ENCODE data around the gene TUBGCP6.

TUBGCP6 gene

GRCh38 chr22:50229370-50229769 is 15.5 kb downstream of the TUBGCP6 start:
- no peak for DNase-seq (ENCODE audit: insufficient read length, low spot score)
- TF ChIP-seq POLR2A (IDR thresholded peaks at IDR 0.05; ENCODE audit: low read depth, low read length) (no peak), SPI1 (IDR thresholded peaks at IDR 0.05; ENCODE audit: low read depth, low read length) (no peak), PAX5 (IDR thresholded peaks at IDR 0.05; ENCODE audit: insufficient read depth, low read length, severe bottlenecking) (no peak), POU2F2 (IDR thresholded peaks at IDR 0.05; ENCODE audit: low read depth, low read length) (no peak), TAF1 (IDR thresholded peaks at IDR 0.05; ENCODE audit: low read depth, low read length) (no peak), POLR2AphosphoS5 (IDR thresholded peaks at IDR 0.05; ENCODE audit: low read depth, low read length) (no peak)
- FAIRE-seq, result no peak

- no peak for TF ChIP-seq PAX5 (IDR thresholded peaks at IDR 0.05; ENCODE audit: insufficient read depth, low read length, severe bottlenecking)
- TF ChIP-seq POLR2A (IDR thresholded peaks at IDR 0.05; ENCODE audit: low read depth, low read length), result no peak
- no peak for TF ChIP-seq TAF1 (IDR thresholded peaks at IDR 0.05; ENCODE audit: low read depth, low read length)
- TF ChIP-seq POLR2AphosphoS5 (IDR thresholded peaks at IDR 0.05; ENCODE audit: low read depth, low read length), result no peak
- no peak for TF ChIP-seq POU2F2 (IDR thresholded peaks at IDR 0.05; ENCODE audit: low read depth, low read length)
- TF ChIP-seq SPI1 (IDR thresholded peaks at IDR 0.05; ENCODE audit: low read depth, low read length), result no peak
- FAIRE-seq (no peak), DNase-seq (ENCODE audit: insufficient read length, low spot score) (no peak)
Measured at GRCh38 chr22:50228366-50228765, 16.5 kb downstream of the TUBGCP6 start.

GRCh38 chr22:50227579-50228215 is 17.1 kb downstream of the TUBGCP6 start:
- no peak for FAIRE-seq
- no peak for TF ChIP-seq TAF1 (IDR thresholded peaks at IDR 0.05; ENCODE audit: low read depth, low read length)
- no peak for TF ChIP-seq PAX5 (IDR thresholded peaks at IDR 0.05; ENCODE audit: insufficient read depth, low read length, severe bottlenecking)
- TF ChIP-seq POU2F2 (IDR thresholded peaks at IDR 0.05; ENCODE audit: low read depth, low read length), result no peak
- TF ChIP-seq POLR2A (IDR thresholded peaks at IDR 0.05; ENCODE audit: low read depth, low read length), result no peak
- TF ChIP-seq POLR2AphosphoS5 (IDR thresholded peaks at IDR 0.05; ENCODE audit: low read depth, low read length), result no peak
- TF ChIP-seq SPI1 (IDR thresholded peaks at IDR 0.05; ENCODE audit: low read depth, low read length), result no peak
- no peak for DNase-seq (ENCODE audit: insufficient read length, low spot score)

GRCh38 chr22:50226875-50227165 is 18.0 kb downstream of the TUBGCP6 start:
- DNase-seq (ENCODE audit: insufficient read length, low spot score), result no peak
- no peak for FAIRE-seq
- TF ChIP-seq POLR2A (IDR thresholded peaks at IDR 0.05; ENCODE audit: low read depth, low read length) (no peak), POU2F2 (IDR thresholded peaks at IDR 0.05; ENCODE audit: low read depth, low read length) (no peak), PAX5 (IDR thresholded peaks at IDR 0.05; ENCODE audit: insufficient read depth, low read length, severe bottlenecking) (no peak), SPI1 (IDR thresholded peaks at IDR 0.05; ENCODE audit: low read depth, low read length) (no peak), POLR2AphosphoS5 (IDR thresholded peaks at IDR 0.05; ENCODE audit: low read depth, low read length) (no peak), TAF1 (IDR thresholded peaks at IDR 0.05; ENCODE audit: low read depth, low read length) (no peak)

- TF ChIP-seq POLR2A (IDR thresholded peaks at IDR 0.05; ENCODE audit: low read depth, low read length) (no peak), POLR2AphosphoS5 (IDR thresholded peaks at IDR 0.05; ENCODE audit: low read depth, low read length) (no peak), PAX5 (IDR thresholded peaks at IDR 0.05; ENCODE audit: insufficient read depth, low read length, severe bottlenecking) (no peak), TAF1 (IDR thresholded peaks at IDR 0.05; ENCODE audit: low read depth, low read length) (no peak), POU2F2 (IDR thresholded peaks at IDR 0.05; ENCODE audit: low read depth, low read length) (no peak)
- DNase-seq (ENCODE audit: insufficient read length, low spot score), result no peak
- FAIRE-seq, result no peak
Measured at GRCh38 chr22:50226063-50226874, 18.6 kb downstream of the TUBGCP6 start.

- TF ChIP-seq POLR2AphosphoS5 (IDR thresholded peaks at IDR 0.05; ENCODE audit: low read depth, low read length) (no peak), POLR2A (IDR thresholded peaks at IDR 0.05; ENCODE audit: low read depth, low read length) (no peak)
- DNase-seq (ENCODE audit: insufficient read length, low spot score) (no peak), FAIRE-seq (no peak)
Measured at GRCh38 chr22:50225200-50225969, 19.4 kb downstream of the TUBGCP6 start.

GRCh38 chr22:50224071-50224470 is 20.8 kb downstream of the TUBGCP6 start:
- no peak for FAIRE-seq
- TF ChIP-seq SPI1 (IDR thresholded peaks at IDR 0.05; ENCODE audit: low read depth, low read length) (no peak), POLR2A (IDR thresholded peaks at IDR 0.05; ENCODE audit: low read depth, low read length) (no peak), TAF1 (IDR thresholded peaks at IDR 0.05; ENCODE audit: low read depth, low read length) (no peak), POLR2AphosphoS5 (IDR thresholded peaks at IDR 0.05; ENCODE audit: low read depth, low read length) (no peak), POU2F2 (IDR thresholded peaks at IDR 0.05; ENCODE audit: low read depth, low read length) (no peak), PAX5 (IDR thresholded peaks at IDR 0.05; ENCODE audit: insufficient read depth, low read length, severe bottlenecking) (no peak)
- DNase-seq (ENCODE audit: insufficient read length, low spot score), result no peak

GRCh38 chr22:50222508-50222907 is 22.3 kb downstream of the TUBGCP6 start:
- FAIRE-seq (no peak), DNase-seq (ENCODE audit: insufficient read length, low spot score) (no peak)
- TF ChIP-seq SPI1 (IDR thresholded peaks at IDR 0.05; ENCODE audit: low read depth, low read length) (no peak), TAF1 (IDR thresholded peaks at IDR 0.05; ENCODE audit: low read depth, low read length) (no peak), POLR2A (IDR thresholded peaks at IDR 0.05; ENCODE audit: low read depth, low read length) (no peak), POU2F2 (IDR thresholded peaks at IDR 0.05; ENCODE audit: low read depth, low read length) (no peak), POLR2AphosphoS5 (IDR thresholded peaks at IDR 0.05; ENCODE audit: low read depth, low read length) (no peak), PAX5 (IDR thresholded peaks at IDR 0.05; ENCODE audit: insufficient read depth, low read length, severe bottlenecking) (no peak)
